AG10803 (cell line): ENCODE measurements around the gene FOXRED1.

Experiments used
- DNase-seq: peaks from one replicate; pipeline ENCODE4 v3.0.0; 2010; ENCODE audit warnings: low read depth
- H3K4me3 ChIP-seq: 2 replicates; pipeline ENCODE4 v1.5.1; 2011; ENCODE audit warnings: mild to moderate bottlenecking, low read length, control low read depth
- CTCF ChIP-seq: conservative IDR thresholded peaks from 2 replicates; pipeline ENCODE4 v1.5.1; 2011; ENCODE audit warnings: mild to moderate bottlenecking, low read length, control low read depth, inconsistent platforms

Gene FOXRED1

DNA sequence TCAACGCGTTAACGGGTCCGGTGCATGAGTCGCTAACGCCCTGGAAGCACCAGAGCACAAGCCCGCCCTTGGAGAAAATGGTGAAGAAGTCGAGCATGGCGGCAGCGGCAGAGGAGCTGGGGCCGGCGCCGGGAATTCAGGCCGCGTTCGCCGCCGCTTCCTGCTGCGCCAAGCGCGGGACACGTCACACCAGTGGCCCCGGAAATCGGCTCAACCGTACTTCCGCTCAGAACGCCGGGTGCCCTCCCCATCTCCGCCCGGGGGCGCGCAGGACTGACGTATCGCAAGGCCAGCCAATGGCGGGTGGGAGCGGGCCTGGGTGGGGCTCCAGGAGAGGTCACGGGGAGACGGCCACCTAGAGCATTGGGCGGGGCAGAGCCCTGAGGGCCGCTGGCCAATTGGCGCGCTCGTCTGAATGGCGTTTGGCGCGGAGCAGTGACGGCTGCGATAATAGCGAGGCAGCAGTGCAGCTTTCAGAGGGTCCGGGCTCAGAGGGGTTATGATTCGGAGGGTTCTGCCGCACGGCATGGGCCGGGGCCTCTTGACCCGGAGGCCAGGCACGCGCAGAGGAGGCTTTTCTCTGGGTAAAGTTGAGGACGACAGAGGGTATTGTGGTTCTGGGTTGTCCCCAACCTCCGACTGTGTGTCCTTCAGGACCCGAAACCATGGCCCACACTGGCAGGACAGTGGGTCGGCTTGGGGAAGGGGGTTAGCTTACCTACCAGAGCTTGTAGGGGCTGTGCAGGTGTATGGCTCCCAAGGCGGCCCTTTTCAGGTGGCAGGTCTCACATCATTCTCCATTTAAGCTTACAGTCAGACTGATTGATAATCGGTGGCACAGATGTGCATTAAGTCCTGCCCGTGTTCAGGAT lies at the start of gene FOXRED1, which contains the start of gene SRPRA:
Gene FOXRED1 (plus strand): TSS at position 447 of the 872 bp plus-strand sequence. CDS start 53 bp downstream, at position 500.
Gene SRPRA (minus strand): TSS at position 188 of the 872 bp plus-strand sequence. CDS start 91 bp downstream, at position 97.
- peak; percentile 99 for DNase-seq
- TF ChIP-seq CTCF = no peak
- H3K4me3 ChIP-seq = peak within 1 kb of the TSS; percentile 98

GRCh38 chr11:126219547-126219946 lies 49.4 kb upstream of the FOXRED1 start:
- DNase-seq = no peak
- TF ChIP-seq CTCF = no peak
- H3K4me3 ChIP-seq = no peak overlapping the region

DNA sequence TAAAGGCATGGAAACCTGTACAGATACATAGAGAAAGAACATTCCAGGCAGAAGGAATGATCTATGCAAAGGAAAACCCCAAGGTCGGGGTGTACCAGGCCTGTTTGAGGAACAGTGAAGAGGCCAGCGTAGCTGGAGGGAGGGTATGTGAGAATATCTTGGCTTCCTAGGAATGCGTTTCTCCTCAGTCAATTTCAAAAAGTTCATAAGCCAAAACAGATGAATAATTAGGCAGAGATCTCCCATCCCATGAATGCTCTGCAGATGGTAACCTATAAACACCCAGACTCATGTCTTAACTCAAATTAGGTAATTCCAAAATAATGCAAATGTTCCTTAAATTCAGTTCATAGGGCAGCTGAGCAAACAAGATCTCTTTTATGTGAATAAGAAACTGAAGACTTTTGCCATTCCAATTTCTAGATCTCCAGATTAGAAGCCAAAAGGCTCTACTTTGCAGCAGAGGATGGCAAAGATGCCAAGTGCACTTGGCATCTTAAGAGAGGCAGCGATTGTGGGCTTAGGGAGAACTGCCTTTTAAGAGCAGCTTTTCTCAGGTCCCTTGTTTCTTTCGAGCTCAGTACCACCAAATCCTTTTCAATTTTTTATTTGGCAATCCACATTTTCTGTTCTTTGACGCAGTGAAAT lies 44.2 kb upstream of the FOXRED1 start:
- no peak for TF ChIP-seq CTCF
- DNase-seq = no peak
- no peak overlapping the region for H3K4me3 ChIP-seq

DNA sequence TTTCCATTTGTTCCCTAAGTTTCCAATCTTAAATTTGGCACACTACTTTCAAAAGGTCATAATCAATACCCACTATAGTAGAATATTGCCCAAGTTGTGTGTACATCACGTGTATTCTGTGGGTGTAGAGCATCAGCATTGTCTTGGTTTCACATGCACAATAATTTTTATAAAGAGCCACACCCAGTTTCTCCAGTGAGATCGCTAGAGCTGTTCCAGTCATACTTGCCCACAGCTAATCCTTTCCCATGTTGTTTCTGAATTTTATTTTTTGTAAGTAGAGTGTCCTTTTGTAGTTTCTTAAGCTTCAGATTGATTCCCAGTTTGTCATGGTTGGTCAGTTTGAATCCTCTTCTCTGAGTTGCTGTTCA lies 43.7 kb upstream of the FOXRED1 start:
- DNase-seq = no peak
- no peak overlapping the region for H3K4me3 ChIP-seq
- no peak for TF ChIP-seq CTCF

- no peak overlapping the region for H3K4me3 ChIP-seq
- no peak for DNase-seq
- no peak for TF ChIP-seq CTCF
Measured at GRCh38 chr11:126226334-126227084, 42.4 kb upstream of the FOXRED1 start.

- DNase-seq = peak; percentile 65
- no peak for TF ChIP-seq CTCF
- H3K4me3 ChIP-seq = no peak overlapping the region
Measured at GRCh38 chr11:126229858-126230540, 39.0 kb upstream of the FOXRED1 start.
